ENCODE results near the gene MTHFD1L. TPM values are rescaled to one million over a fixed set of nuclear protein-coding genes. Genes with fewer than 3 reads are reported as not detected.

The MTHFD1L gene
- total RNA-seq, 2 donors from 2014 or later, result 3.1 to 18.7 TPM

GRCh38 chr6:150877928-150878327, 12.4 kb downstream of the MTHFD1L start:
- H3K9me3 ChIP-seq, result no peaks in the 10 kb centered on the region
- no peaks in the 10 kb centered on the region for H3K36me3 ChIP-seq
- intact Hi-C loops (cut with DNase I), result no loop called here
- no peaks in the 10 kb centered on the region for H3K27me3 ChIP-seq (replicated peaks; ENCODE audit: insufficient read depth)
- DNase-seq (ENCODE audit: low spot score), result no peak
- whole genome bisulfite sequencing, result 96% methylated on average over 8 of the region's 8 CpGs
- H3K27ac ChIP-seq, result no peak overlapping the region
- TF ChIP-seq POLR2A (IDR thresholded peaks at IDR 0.05) (no peak), POLR2AphosphoS5 (IDR thresholded peaks at IDR 0.05) (no peak), CTCF (IDR thresholded peaks at IDR 0.05) (no peak)
- H3K4me1 ChIP-seq (replicated peaks), result no peaks in the 10 kb centered on the region
- H3K4me3 ChIP-seq, result no peak overlapping the region

GRCh38 chr6:150878347-150879213, 13.1 kb downstream of the MTHFD1L start:
- no peak overlapping the region for H3K27ac ChIP-seq
- no peak overlapping the region for H3K4me3 ChIP-seq
- no peaks in the 10 kb centered on the region for H3K4me1 ChIP-seq (replicated peaks)
- H3K27me3 ChIP-seq (replicated peaks; ENCODE audit: insufficient read depth), result no peaks in the 10 kb centered on the region
- 88% methylated on average over 9 of the region's 9 CpGs for WGBS
- TF ChIP-seq POLR2AphosphoS5 (IDR thresholded peaks at IDR 0.05) (no peak), POLR2A (IDR thresholded peaks at IDR 0.05) (no peak), CTCF (IDR thresholded peaks at IDR 0.05) (no peak)
- DNase-seq (ENCODE audit: low spot score), result no peak
- intact Hi-C loops (cut with DNase I), result no loop called here
- no peaks in the 10 kb centered on the region for H3K9me3 ChIP-seq
- H3K36me3 ChIP-seq, result no peaks in the 10 kb centered on the region

GRCh38 chr6:150880336-150880735, 14.8 kb downstream of the MTHFD1L start:
- Histone ChIP-seq H3K27me3 (replicated peaks; ENCODE audit: insufficient read depth) (no peaks in the 10 kb centered on the region), H3K4me3 (no peak overlapping the region), H3K36me3 (no peaks in the 10 kb centered on the region), H3K4me1 (replicated peaks) (no peaks in the 10 kb centered on the region), H3K27ac (no peak overlapping the region), H3K9me3 (no peaks in the 10 kb centered on the region)
- intact Hi-C loops (cut with DNase I), result no loop called here
- WGBS, result 94% methylated on average over 3 of the region's 3 CpGs
- TF ChIP-seq POLR2AphosphoS5 (IDR thresholded peaks at IDR 0.05) (no peak), CTCF (IDR thresholded peaks at IDR 0.05) (no peak), POLR2A (IDR thresholded peaks at IDR 0.05) (no peak)
- no peak for DNase-seq (ENCODE audit: low spot score)

GRCh38 chr6:150881911-150882481, 16.5 kb downstream of the MTHFD1L start:
- WGBS, result 15% methylated on average over 3 of the region's 3 CpGs
- H3K27me3 ChIP-seq (replicated peaks; ENCODE audit: insufficient read depth), result no peaks in the 10 kb centered on the region
- TF ChIP-seq POLR2AphosphoS5 (IDR thresholded peaks at IDR 0.05), result peak; percentile 34
- TF ChIP-seq POLR2A (IDR thresholded peaks at IDR 0.05), result no peak
- TF ChIP-seq CTCF (IDR thresholded peaks at IDR 0.05), result no peak
- no peak overlapping the region for H3K4me3 ChIP-seq
- no peaks in the 10 kb centered on the region for H3K4me1 ChIP-seq (replicated peaks)
- intact Hi-C loops (cut with DNase I), result no loop called here
- peak overlapping the region; percentile 5 to 26 for H3K27ac ChIP-seq
- H3K9me3 ChIP-seq, result no peaks in the 10 kb centered on the region
- no peaks in the 10 kb centered on the region for H3K36me3 ChIP-seq
- DNase-seq (ENCODE audit: low spot score), result peak; percentile 16
